Fibroblast of upper back skin (primary cell): Measurements from ENCODE around the gene RNPS1.
"Not testable (repeated sequence)": the region's sequence is repeated elsewhere in the genome, so short reads cannot be mapped to it uniquely, and the experiment has no call there.

Experiments
- DNase-seq: peaks from one replicate; pipeline ENCODE4 v3.0.0-alpha.2; 2013

Gene RNPS1

GRCh38 chr16:2282262-2282661 lies 14.3 kb upstream of the RNPS1 start:
- no peak for DNase-seq

- DNase-seq: no peak
Measured at GRCh38 chr16:2280981-2281542, 13.1 kb upstream of the RNPS1 start.

GRCh38 chr16:2280461-2280860 lies 12.5 kb upstream of the RNPS1 start:
- DNase-seq: no peak

- no peak for DNase-seq
Measured at GRCh38 chr16:2278956-2279800, 11.3 kb upstream of the RNPS1 start.

- no peak for DNase-seq
Measured at GRCh38 chr16:2278272-2278608, 10.3 kb upstream of the RNPS1 start.

GRCh38 chr16:2277466-2278271 lies 9.7 kb upstream of the RNPS1 start:
- no peak for DNase-seq

- no peak for DNase-seq
Measured at GRCh38 chr16:2276368-2277195, 8.7 kb upstream of the RNPS1 start.

GRCh38 chr16:2275476-2276367 lies 7.8 kb upstream of the RNPS1 start:
- no peak for DNase-seq

- no peak for DNase-seq
Measured at GRCh38 chr16:2273931-2274330, 6.0 kb upstream of the RNPS1 start.

- no peak for DNase-seq
Measured at GRCh38 chr16:2273484-2273883, 5.6 kb upstream of the RNPS1 start.

GRCh38 chr16:2271848-2272461 lies 4.0 kb upstream of the RNPS1 start:
- no peak for DNase-seq

GRCh38 chr16:2270588-2271470 lies 2.9 kb upstream of the RNPS1 start:
- no peak for DNase-seq

GRCh38 chr16:2270070-2270462 lies 2.1 kb upstream of the RNPS1 start:
- no peak for DNase-seq

- DNase-seq: not testable (repeated sequence)
Measured at GRCh38 chr16:2267505-2267912, 417 bp downstream of the RNPS1 start.

GRCh38 chr16:2266887-2267286 lies 1.0 kb downstream of the RNPS1 start:
- not testable (repeated sequence) for DNase-seq

- not testable (repeated sequence) for DNase-seq
Measured at GRCh38 chr16:2263026-2263425, 4.9 kb downstream of the RNPS1 start.

GRCh38 chr16:2260250-2260649 lies 7.7 kb downstream of the RNPS1 start:
- no peak for DNase-seq

- not testable (repeated sequence) for DNase-seq
Measured at GRCh38 chr16:2258530-2258929, 9.4 kb downstream of the RNPS1 start.

- DNase-seq: no peak
Measured at GRCh38 chr16:2257726-2258125, 10.2 kb downstream of the RNPS1 start.

- DNase-seq: no peak
Measured at GRCh38 chr16:2256531-2257140, 11.3 kb downstream of the RNPS1 start.
